K562 (cell line): Measurements from ENCODE around the gene TTC9C. TPM values are rescaled to one million over a fixed set of nuclear protein-coding genes. Genes with fewer than 3 reads are reported as not detected.
A peak's percentile ranks its signal among the peaks of the same experiment; 100 is the strongest.

Source experiments
- ATAC-seq: fragments of 200-7000 bp; cut with Tn5 transposase; 3 replicates; pipeline ENCODE4 v1.9.1; 2020; ENCODE audit warnings: moderate library complexity
- BruUV-seq: library from RNA; stranded (reverse); fragments of 400-500 nt; replicated peaks from 2 replicates; lab custom pipeline; 2021; lab: Mats Ljungman, UMichigan
- CTCF ChIA-PET: fragments of 300-600 bp; formaldehyde crosslinking; extraction: SDS; loops from one replicate; lab custom pipeline; 2021; ENCODE audit warnings: low intra/inter-chr PET ratio; lab: Yijun Ruan, JAX
- POLR2A ChIA-PET: fragments of 300-600, 350-650 bp; sonication (Branson Sonifier 250); formaldehyde crosslinking; extraction: SDS; loops from one replicate; lab custom pipeline; 2021; ENCODE audit warnings: antibody characterized with exemption, inconsistent platforms; lab: Yijun Ruan, JAX
- DNase-seq, 4 experiments: peaks; one replicate each; pipeline versions ENCODE4 v3.0.0 to v3.0.0-alpha.2; 2011 to 2018; ENCODE audit warnings: low spot score in 3 of 4, mixed read lengths in 3 of 4; ENCODE audit errors: extremely low read depth in 1 of 4
- FAIRE-seq: peaks from 2 replicates; lab custom pipeline; 2011; peaks lifted over from hg19 to GRCh38; lab: Jason Lieb, UNC
- H2AFZ ChIP-seq: 2 replicates; pipeline ENCODE4 v1.6.0; 2011; ENCODE audit warnings: low read depth, low read length, control low read depth, inconsistent platforms
- H3K27ac ChIP-seq: fragments of 200-600 bp; 3 replicates; pipeline ENCODE4 v1.8.0; 2011; ENCODE audit warnings: low read depth, mild to moderate bottlenecking, control low read depth, inconsistent platforms, low read length, moderate library complexity, mixed read lengths; ENCODE audit errors: extremely low read depth
- H3K27me3 ChIP-seq, 2 experiments: fragments of 300-600 bp in 1 of 2; 2 replicates in 1 of 2; 3 replicates in 1 of 2; pipeline versions ENCODE4 v1.6.0 to v1.8.0; 2011; ENCODE audit warnings: inconsistent platforms in 2 of 2, low read length in 2 of 2, mild to moderate bottlenecking in 1 of 2, mixed read lengths in 1 of 2, moderate library complexity in 1 of 2; ENCODE audit not compliant: control insufficient read depth in 2 of 2, insufficient read depth in 2 of 2
- H3K36me3 ChIP-seq: fragments of 300-600 bp; 3 replicates; pipeline ENCODE4 v1.8.0; 2011; ENCODE audit warnings: mild to moderate bottlenecking, low read length, inconsistent platforms; ENCODE audit not compliant: control insufficient read depth, insufficient read depth
- H3K4me1 ChIP-seq, 2 experiments: fragments of 200-600 bp in 1 of 2; replicated peaks in 1 of 2; 2 replicates in 1 of 2; 3 replicates in 1 of 2; pipeline versions ENCODE4 v1.5.1 to v1.8.0; 2011; ENCODE audit warnings: inconsistent platforms in 2 of 2, low read length in 2 of 2, mild to moderate bottlenecking in 1 of 2, mixed read lengths in 1 of 2, moderate library complexity in 1 of 2; ENCODE audit not compliant: control insufficient read depth in 2 of 2, insufficient read depth in 2 of 2
- H3K4me2 ChIP-seq: 2 replicates; pipeline ENCODE4 v1.6.1; 2011; ENCODE audit warnings: low read length, control low read depth, inconsistent platforms, mixed read lengths; ENCODE audit not compliant: insufficient read depth
- H3K4me3 ChIP-seq: fragments of 200-600 bp; sonication (generic), shearing (Covaris generic); 2 replicates; pipeline ENCODE4 v1.5.1; 2016; ENCODE audit warnings: control low read depth, inconsistent platforms
- H3K79me2 ChIP-seq: fragments of 200-600 bp; 3 replicates; pipeline ENCODE4 v1.8.0; 2011; ENCODE audit warnings: low read length, inconsistent platforms; ENCODE audit not compliant: control insufficient read depth, insufficient read depth
- H3K9ac ChIP-seq, 2 experiments: 2 replicates each; pipeline versions ENCODE4 v1.6.0 to v1.6.1; 2011; ENCODE audit warnings: low read depth in 2 of 2, low read length in 2 of 2, control low read depth in 1 of 2, inconsistent platforms in 1 of 2, mild to moderate bottlenecking in 1 of 2, mixed read lengths in 1 of 2; ENCODE audit not compliant: insufficient read depth in 1 of 2
- H3K9me1 ChIP-seq: one replicate; pipeline ENCODE4 v1.6.0; 2011; ENCODE audit warnings: inconsistent platforms, mild to moderate bottlenecking, low read length, moderate library complexity; ENCODE audit not compliant: control insufficient read depth, insufficient read depth
- H3K9me3 ChIP-seq: replicated peaks from 2 replicates; pipeline ENCODE4 v1.5.1; 2011; ENCODE audit warnings: low read depth, low read length, inconsistent platforms; ENCODE audit not compliant: control insufficient read depth, insufficient read depth
- H4K20me1 ChIP-seq: replicated peaks from 2 replicates; pipeline ENCODE4 v1.6.1; 2011; ENCODE audit warnings: low read length, inconsistent platforms, mixed read lengths; ENCODE audit not compliant: control insufficient read depth, insufficient read depth
- CXXC5 ChIP-seq: fragments of 250-450 bp; sonication (Bioruptor Pico); IDR thresholded peaks from 2 replicates; pipeline ENCODE4 v1.8.0; 2022; ENCODE audit warnings: inconsistent platforms, mild to moderate bottlenecking, moderate library complexity
- MAX ChIP-seq: sonication (generic); formaldehyde crosslinking; IDR thresholded peaks from 2 replicates; pipeline ENCODE4 v1.9.0; 2022; ENCODE audit warnings: mild to moderate bottlenecking, missing genetic modification reagents
- NR2C2 ChIP-seq, 2 experiments: fragments of 200-800 bp in 1 of 2; sonication (Bioruptor generic) in 1 of 2; sonication (generic) in 1 of 2; formaldehyde crosslinking in 1 of 2; IDR thresholded peaks; 2 replicates each; pipeline versions ENCODE4 v1.6.1 to v1.8.0; 2016 to 2022; ENCODE audit warnings: mild to moderate bottlenecking in 1 of 2, missing compliant biosample characterization in 1 of 2, missing genetic modification characterization in 1 of 2, missing genetic modification reagents in 1 of 2
- RUNX1 ChIP-seq: sonication (generic); IDR thresholded peaks from 2 replicates; pipeline ENCODE4 v1.6.1; 2016; ENCODE audit warnings: antibody characterized with exemption, low read depth
- ZNF263 ChIP-seq: sonication (generic); formaldehyde crosslinking; IDR thresholded peaks from 2 replicates; pipeline ENCODE4 v1.8.0; 2022; ENCODE audit warnings: mild to moderate bottlenecking, missing genetic modification reagents, borderline replicate concordance
- ZNF766 ChIP-seq: fragments of 200-800 bp; sonication (Bioruptor generic); conservative IDR thresholded peaks from 2 replicates; pipeline ENCODE4 v1.6.1; 2016; ENCODE audit warnings: missing genetic modification characterization, missing compliant biosample characterization
- ZSCAN32 ChIP-seq: fragments of 450-650 bp; formaldehyde crosslinking; IDR thresholded peaks from 2 replicates; pipeline ENCODE4 v1.4.0; 2020; ENCODE audit warnings: mild to moderate bottlenecking, moderate library complexity
- WGBS: fragments of 100-300 bp; shearing (Covaris generic); methylation state at CpG from one replicate; pipeline ENCODE4 v1.1.6; 2016; ENCODE audit warnings: low coverage, mixed read lengths; ENCODE audit not compliant: insufficient coverage; ENCODE audit errors: missing lambda C conversion rate; 5-methylcytosine and 5-hydroxymethylcytosine counted together
- in situ Hi-C: fragments of 300-500 bp; cut with MboI; formaldehyde crosslinking; loops from 4 replicates; pipeline ENCODE4 v1.15.0; 2018; ENCODE audit warnings: inconsistent platforms, mixed read lengths
- intact Hi-C: fragments of 100-400 bp; cut with micrococcal nuclease; formaldehyde crosslinking; loops from 2 replicates; pipeline ENCODE4 v1.14.2; 2022
- polyA plus RNA-seq, 8 experiments: library from polyadenylated mRNA; depleted of rRNA in 4 of 8; stranded (reverse) in 5 of 8; unstranded in 3 of 8; fragments of >200 nt; fragmentation: Nextera tagmentation in 2 of 8; fragmentation: Illumina TruSeq in 1 of 8; extraction: Ambion mirVana in 2 of 8; extraction: Trizol in 1 of 8; gene quantifications; 2 replicates each; pipeline versions ENCODE4 v1.2.1 to v1.2.3, GENCODE V29; 2011 to 2014; ENCODE audit warnings: inconsistent platforms in 1 of 8, missing spikeins in 1 of 8
- total RNA-seq, 7 experiments: library from RNA; depleted of rRNA in 6 of 7; stranded (reverse); fragments of >200 nt in 6 of 7; fragmentation: Illumina TruSeq in 2 of 7; extraction: Trizol in 2 of 7; gene quantifications; 2 replicates each; pipeline versions ENCODE4 v1.2.1 to v1.2.3, GENCODE V29; 2011 to 2021; ENCODE audit warnings: low replicate concordance in 1 of 7

The TTC9C gene
- total and polyA plus RNA-seq, 9 of the 15 experiments (the other 6 are each of a cell fraction or from before 2014, with no cell fraction given): 32.8 to 59.0 (median 37.1) TPM

DNA sequence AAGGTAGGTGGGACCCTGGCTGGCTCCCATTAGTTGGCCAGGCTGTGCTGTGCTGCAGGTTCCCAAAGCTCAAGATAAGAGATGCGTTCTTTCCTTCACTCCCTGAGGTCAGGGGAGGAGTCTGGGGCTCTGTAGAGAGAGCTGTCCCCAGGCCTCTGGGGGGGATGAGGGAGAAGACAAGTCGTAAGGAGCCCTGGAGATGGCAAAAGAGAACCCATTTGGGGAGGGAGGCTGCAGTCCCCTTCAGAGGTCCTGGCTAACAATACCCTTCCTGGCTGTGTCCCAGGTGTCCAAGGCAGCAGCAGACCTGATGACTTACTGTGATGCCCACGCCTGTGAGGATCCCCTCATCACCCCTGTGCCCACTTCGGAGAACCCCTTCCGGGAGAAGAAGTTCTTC lies 19.9 kb upstream of the TTC9C start:
- POLR2A ChIA-PET: interaction anchor here (0.6 to 4.1 kb wide), 10 partner anchors 9 to 133 kb away, joined by 3 to 31 read pairs (median 5); partner anchors contain the start of genes C11orf98, CSKMT, HNRNPUL2 and TTC9C
- H3K9me1 ChIP-seq: peaks cover 2% of the 10 kb centered on the region
- BruUV-seq: no TSS peak
- H3K27me3 ChIP-seq: no peaks in the 10 kb centered on the region
- peak overlapping the region in 1 of 2 experiments; percentile 66; a peak in 1 of 4 replicates for H3K9ac ChIP-seq
- FAIRE-seq: no peak
- peaks cover 31 to 44% of the 10 kb centered on the region in 2 experiments for H3K4me1 ChIP-seq
- DNase-seq: peak in 1 of 4 experiments; percentile 46
- ATAC-seq: no peak
- no peak overlapping the region; the same call in 2 of the 3 replicates for H3K27ac ChIP-seq
- H3K36me3 ChIP-seq: peaks cover 72% of the 10 kb centered on the region
- intact Hi-C loops: loop anchor here (5.0 kb wide), 1 partner anchor 311 kb away; no protein-coding TSS in a partner anchor
- H3K4me2 ChIP-seq: no peak overlapping the region
- H4K20me1 ChIP-seq: peaks cover 4% of the 10 kb centered on the region
- CTCF ChIA-PET: no interaction called here
- in situ Hi-C loops: no loop called here
- H2AFZ ChIP-seq: no peak overlapping the region
- TF ChIP-seq ZSCAN32 (CRISPR knock-in tag) (no peak), NR2C2 (CRISPR knock-in tag; IDR thresholded peaks at IDR 0.05) (no peak), NR2C2 (tag; IDR thresholded peaks at IDR 0.05) (no peak), CXXC5 (peak; percentile 47; the same call in 1 of the 2 replicates), ZNF263 (peak; percentile 66; the same call in 1 of the 2 replicates)
- 64% methylated on average over 5 of the region's 5 CpGs for WGBS
- H3K79me2 ChIP-seq: peaks cover 22% of the 10 kb centered on the region
- H3K4me3 ChIP-seq: no peak overlapping the region
- H3K9me3 ChIP-seq: no peaks in the 10 kb centered on the region

DNA sequence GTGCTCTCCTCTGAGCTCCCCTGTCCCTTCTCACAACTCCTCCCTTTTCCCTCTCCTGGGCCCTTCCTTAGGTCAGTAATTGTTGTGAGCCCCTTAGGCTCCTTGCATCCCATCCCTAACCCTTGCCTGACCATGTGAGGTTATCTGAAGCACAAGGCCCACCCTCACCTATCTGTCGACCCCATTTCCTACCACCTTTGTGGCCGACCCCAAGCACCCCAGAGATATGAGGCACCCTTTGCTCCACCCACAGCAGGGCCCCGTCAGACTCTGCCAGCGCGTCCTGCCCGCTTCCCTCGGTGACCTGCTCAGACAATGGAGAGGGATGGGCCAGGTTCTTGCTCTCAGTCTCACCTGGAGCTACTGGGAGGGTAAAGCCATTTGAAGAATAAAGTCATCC lies 19.5 kb upstream of the TTC9C start:
- no peak overlapping the region for H3K4me3 ChIP-seq

More for the DNA sequence above, 19.5 kb upstream of the TTC9C start:
- H3K4me2 ChIP-seq: no peak overlapping the region
- H3K9ac ChIP-seq: peak overlapping the region in 1 of 2 experiments; percentile 66; a peak in 1 of 4 replicates
- H2AFZ ChIP-seq: no peak overlapping the region
- DNase-seq: no peak
- no peak for ATAC-seq
- 73% methylated on average over 7 of the region's 7 CpGs for WGBS
- intact Hi-C loops (loop anchor here (5.0 kb wide), 1 partner anchor 311 kb away; no protein-coding TSS in a partner anchor), in situ Hi-C loops (no loop called here)
- H3K27ac ChIP-seq: peak overlapping the region; percentile 19; the same call in 1 of the 3 replicates
- H3K79me2 ChIP-seq: peaks cover 25% of the 10 kb centered on the region
- ChIA-PET CTCF (no interaction called here), POLR2A (interaction anchor here (0.6 to 4.1 kb wide), 8 partner anchors 9 to 132 kb away, joined by 3 to 31 read pairs (median 6); partner anchors contain the start of genes C11orf98, CSKMT, HNRNPUL2 and TTC9C)
- H3K36me3 ChIP-seq: peaks cover 76% of the 10 kb centered on the region
- H3K9me1 ChIP-seq: peaks cover 2% of the 10 kb centered on the region
- H3K9me3 ChIP-seq: no peaks in the 10 kb centered on the region
- H3K27me3 ChIP-seq: no peaks in the 10 kb centered on the region
- TF ChIP-seq RUNX1 (no peak), MAX (CRISPR knock-in tag) (no peak), ZNF766 (CRISPR knock-in tag) (0 out of 2 replicates have a peak, but pooled peaks have one; percentile 7)
- H3K4me1 ChIP-seq: peaks cover 35 to 46% of the 10 kb centered on the region in 2 experiments
- no peak for FAIRE-seq
- BruUV-seq: no TSS peak
- peaks cover 7% of the 10 kb centered on the region for H4K20me1 ChIP-seq
